Left lung (tissue), 10 donors: Measurements from ENCODE around the gene SLC35A4. TPM values are rescaled to one million over a fixed set of nuclear protein-coding genes. Genes with fewer than 3 reads are reported as not detected.

ENCODE experiments used
- ATAC-seq: fragments of 200-7000 bp; cut with Tn5 transposase; one replicate; pipeline ENCODE4 v1.9.1; 2020; ENCODE audit warnings: moderate library complexity
- DNase-seq, 4 donors: peaks; one replicate each; pipeline ENCODE4 v3.0.0-alpha.2; 2013 to 2020
- H3K27ac ChIP-seq, 2 donors: fragments of 200-600 bp; sonication (generic) in 1 of 2; one replicate each; pipeline versions ENCODE4 v1.5.0 to v1.8.0; 2020 to 2021
- H3K27me3 ChIP-seq, 2 donors: fragments of 200-600 bp; sonication (generic) in 1 of 2; one replicate each; pipeline versions ENCODE4 v1.5.0 to v1.8.0; 2020 to 2021
- H3K36me3 ChIP-seq, 2 donors: fragments of 200-600 bp; sonication (generic) in 1 of 2; one replicate each; pipeline versions ENCODE4 v1.5.0 to v1.8.0; 2020 to 2021
- H3K4me1 ChIP-seq, 2 donors: fragments of 200-600 bp; one replicate each; pipeline ENCODE4 v1.8.0; 2021
- H3K4me3 ChIP-seq, 2 donors: fragments of 200-600 bp; sonication (generic) in 1 of 2; one replicate each; pipeline versions ENCODE4 v1.5.0 to v1.8.0; 2020 to 2021; ENCODE audit warnings: mild to moderate bottlenecking in 1 of 2
- H3K9me3 ChIP-seq, 2 donors: fragments of 200-600 bp; sonication (generic) in 1 of 2; one replicate each; pipeline versions ENCODE4 v1.5.0 to v1.8.0; 2020 to 2021
- CTCF ChIP-seq, 2 donors: fragments of 200-600 bp; sonication (generic) in 1 of 2; IDR thresholded peaks; one replicate each; pipeline versions ENCODE4 v1.5.0 to v1.8.0; 2021; ENCODE audit warnings: antibody characterized with exemption in 2 of 2
- intact Hi-C, 2 donors: fragments of 100-400 bp; cut with DNase I; formaldehyde crosslinking; loops; one replicate each; pipeline versions ENCODE4 v1.11.2 to v1.14.2; 2022
- polyA plus RNA-seq, 6 donors: library from polyadenylated mRNA; unstranded; fragments of 120-200 nt; gene quantifications; one replicate each; pipeline ENCODE4 v1.2.1, GENCODE V29; 2013; ENCODE audit not compliant: insufficient read length in 6 of 6
- total RNA-seq, 2 donors: library from RNA; stranded (reverse); fragmentation: NEBNext Ultra II Directional; extraction: Animal tissue kit (Norgen Biotek cat#: 25700); gene quantifications; one replicate each; pipeline ENCODE4 v1.2.1, GENCODE V29; 2021
- donor health status: DM: no; HTN: yes; CAD: no.
- donor health status: DM: no; HTN: no; CAD: no.

Gene SLC35A4
- total and polyA plus RNA-seq, 8 donors = 63.8 to 82.8 (median 77.6) TPM

GRCh38 chr5:140553657-140554056, 11.0 kb upstream of the SLC35A4 start:
- H3K27me3 ChIP-seq = no peaks in the 10 kb centered on the region
- H3K4me3 ChIP-seq = no peak overlapping the region
- TF ChIP-seq CTCF (IDR thresholded peaks at IDR 0.05) = no peak
- peaks cover 29 to 67% of the 10 kb centered on the region in 2 donors for H3K4me1 ChIP-seq
- H3K27ac ChIP-seq = peak overlapping the region in 1 of 2 donors; percentile 58
- no peaks in the 10 kb centered on the region for H3K9me3 ChIP-seq
- intact Hi-C loops = no loop called here
- DNase-seq (no peak), ATAC-seq (no peak)
- H3K36me3 ChIP-seq = peaks cover 0 to 46% of the 10 kb centered on the region in 2 donors

- Histone ChIP-seq H3K27ac (peak overlapping the region in 1 of 2 donors; percentile 58), H3K4me3 (no peak overlapping the region), H3K4me1 (peaks cover 21 to 59% of the 10 kb centered on the region in 2 donors), H3K27me3 (no peaks in the 10 kb centered on the region), H3K36me3 (peaks cover 0 to 39% of the 10 kb centered on the region in 2 donors), H3K9me3 (no peaks in the 10 kb centered on the region)
- ATAC-seq = no peak
- DNase-seq = no peak
- no peak for TF ChIP-seq CTCF (IDR thresholded peaks at IDR 0.05)
- intact Hi-C loops = no loop called here
These were observed 10.2 kb upstream of the SLC35A4 start for GRCh38 chr5:140554454-140554853.

- peaks cover 0 to 34% of the 10 kb centered on the region in 2 donors for H3K36me3 ChIP-seq
- no peak for ATAC-seq
- intact Hi-C loops = no loop called here
- DNase-seq = no peak
- TF ChIP-seq CTCF (IDR thresholded peaks at IDR 0.05) = no peak
- no peaks in the 10 kb centered on the region for H3K27me3 ChIP-seq
- H3K27ac ChIP-seq = peak overlapping the region in 1 of 2 donors; percentile 93
- peaks cover 15 to 51% of the 10 kb centered on the region in 2 donors for H3K4me1 ChIP-seq
- H3K4me3 ChIP-seq = peak overlapping the region; percentile 70 to 79
- H3K9me3 ChIP-seq = no peaks in the 10 kb centered on the region
These were observed 8.8 kb upstream of the SLC35A4 start for GRCh38 chr5:140555747-140556312.

GRCh38 chr5:140556438-140556837, 8.2 kb upstream of the SLC35A4 start:
- DNase-seq (peak in 1 of 4 donors; percentile 65), ATAC-seq (peak; percentile 3)
- no peaks in the 10 kb centered on the region for H3K9me3 ChIP-seq
- H3K36me3 ChIP-seq = peaks cover 0 to 28% of the 10 kb centered on the region in 2 donors
- no peaks in the 10 kb centered on the region for H3K27me3 ChIP-seq
- peaks cover 15 to 51% of the 10 kb centered on the region in 2 donors for H3K4me1 ChIP-seq
- TF ChIP-seq CTCF (IDR thresholded peaks at IDR 0.05) = no peak
- H3K4me3 ChIP-seq = peak overlapping the region; percentile 70 to 79
- H3K27ac ChIP-seq = peak overlapping the region; percentile 90 to 93
- intact Hi-C loops = no loop called here

- H3K27ac ChIP-seq = peak within 1 kb of the TSS; percentile 90 to 93
- intact Hi-C loops = no loop called here
These were observed 7.4 kb upstream of the SLC35A4 start, which contains the start of gene SRA1 for GRCh38 chr5:140557136-140557805. Gene SRA1, minus strand, starts transcription at chr5:140557473. Its CDS starts 21 bp downstream, at chr5:140557452.

More at GRCh38 chr5:140557136-140557805, 7.4 kb upstream of the SLC35A4 start, which contains the start of gene SRA1:
- H3K36me3 ChIP-seq = peaks cover 0 to 20% of the 10 kb centered on the region in 2 donors
- no peak for TF ChIP-seq CTCF (IDR thresholded peaks at IDR 0.05)
- peak within 1 kb of the TSS; percentile 70 to 79 for H3K4me3 ChIP-seq
- DNase-seq (peak; percentile 93 to 99 (median 94)), ATAC-seq (peak; percentile 97)
- no peaks in the 10 kb centered on the region for H3K9me3 ChIP-seq
- H3K4me1 ChIP-seq = peaks cover 15 to 56% of the 10 kb centered on the region in 2 donors
- no peaks in the 10 kb centered on the region for H3K27me3 ChIP-seq
